Right hindlimb (tissue), 1 donor: Measurements from ENCODE around the gene FGF23.

ENCODE experiments used
- DNase-seq: peaks from one replicate; pipeline ENCODE4 v3.0.0-alpha.2; 2018

FGF23 gene

DNA sequence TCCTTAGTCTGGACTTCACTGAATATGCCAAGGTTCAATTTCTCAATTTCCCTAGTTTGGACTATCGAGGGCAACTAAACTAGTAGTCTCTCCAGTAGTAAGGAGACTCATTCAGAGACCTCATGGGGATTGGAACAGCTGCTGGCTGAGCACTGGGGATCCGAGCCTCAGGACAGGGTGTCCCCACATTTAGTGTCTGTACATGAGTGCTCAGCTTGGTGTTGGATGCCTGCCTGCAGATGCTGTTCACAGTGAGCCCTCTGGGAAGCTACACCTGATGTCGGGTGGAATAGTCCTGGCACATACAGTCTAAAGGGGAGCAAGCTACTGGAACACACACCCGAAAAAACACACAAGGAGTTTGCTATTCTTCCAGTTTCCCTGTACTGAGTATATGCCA is 820 bp upstream of the FGF23 start:
- DNase-seq, result no peak

DNA sequence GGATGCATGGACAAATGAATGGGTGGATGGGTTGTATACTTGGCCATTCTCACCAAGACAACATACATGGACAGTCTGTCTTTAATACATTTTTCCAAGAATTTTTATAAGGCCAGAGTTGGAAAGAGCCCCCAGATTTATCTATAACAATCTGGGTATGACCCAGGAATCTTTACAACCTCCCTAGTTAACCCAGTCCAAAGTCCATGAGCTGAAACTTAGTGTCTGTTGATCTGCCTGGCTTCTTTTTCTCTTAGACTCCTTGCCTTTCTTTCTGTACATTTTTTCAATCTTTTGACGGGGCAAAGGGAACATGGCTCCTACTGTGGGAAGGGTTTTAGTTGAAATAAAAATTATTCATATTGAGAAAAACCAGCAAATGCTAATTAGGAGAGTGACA is 740 bp downstream of the FGF23 start:
- DNase-seq, result no peak

DNA sequence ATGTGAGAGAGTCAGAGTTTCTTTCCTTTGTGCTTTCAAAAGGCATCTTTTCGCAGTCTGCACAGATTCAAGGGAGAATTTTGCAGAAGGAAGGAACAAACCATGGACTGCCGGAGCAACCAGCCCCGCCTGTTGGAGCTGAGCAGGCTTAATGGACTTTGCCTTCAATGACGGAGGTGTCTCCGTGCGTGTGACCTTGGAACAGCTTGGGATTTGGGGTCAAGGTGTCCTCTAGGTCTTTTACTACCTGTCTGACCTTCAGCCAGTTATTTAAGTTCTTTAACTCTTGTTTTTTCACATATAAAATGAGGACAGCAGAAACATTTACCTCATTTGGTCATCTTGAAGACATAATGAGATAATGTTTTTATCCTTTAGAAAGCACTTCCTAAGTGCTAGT is 4.1 kb downstream of the FGF23 start:
- DNase-seq, result no peak

DNA sequence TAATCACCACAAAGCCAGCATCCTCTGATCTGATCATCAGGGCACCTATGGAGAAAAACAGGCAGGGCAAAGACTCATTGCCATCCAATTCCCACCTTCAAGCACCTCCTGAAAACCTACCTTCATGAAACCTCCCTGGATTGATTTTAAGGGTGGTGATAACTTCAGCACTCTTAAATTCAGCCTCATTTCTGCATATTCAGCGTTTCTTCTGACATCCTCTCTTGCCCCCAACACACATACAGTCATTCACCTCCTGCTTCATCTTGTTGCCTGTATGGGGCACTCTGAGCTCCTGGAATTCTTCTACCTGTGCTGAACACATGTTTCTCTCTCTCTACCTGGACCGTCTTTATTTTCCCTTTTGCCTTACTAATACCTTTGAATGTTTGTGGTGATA is 6.9 kb downstream of the FGF23 start:
- DNase-seq, result no peak

DNA sequence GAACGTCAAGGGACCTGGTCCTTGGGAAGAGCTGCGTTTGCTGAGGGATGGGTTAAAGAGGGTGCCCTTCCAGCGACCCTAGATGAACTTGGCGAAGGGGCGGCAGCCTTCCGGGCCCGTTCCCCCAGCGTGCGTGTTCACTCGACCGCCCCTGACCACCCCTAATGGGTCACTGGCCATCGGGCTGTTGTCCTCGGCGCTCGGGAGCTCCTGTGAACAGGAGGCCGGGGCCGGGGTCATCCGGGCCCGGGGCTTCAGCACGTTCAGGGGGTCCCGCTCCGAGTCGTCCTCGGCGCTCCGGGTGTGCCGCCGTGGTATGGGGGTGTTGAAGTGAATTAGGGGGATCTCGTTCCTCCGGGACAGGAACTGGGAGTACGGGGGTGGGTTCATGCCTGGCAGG is 9.2 kb downstream of the FGF23 start:
- no peak for DNase-seq

DNA sequence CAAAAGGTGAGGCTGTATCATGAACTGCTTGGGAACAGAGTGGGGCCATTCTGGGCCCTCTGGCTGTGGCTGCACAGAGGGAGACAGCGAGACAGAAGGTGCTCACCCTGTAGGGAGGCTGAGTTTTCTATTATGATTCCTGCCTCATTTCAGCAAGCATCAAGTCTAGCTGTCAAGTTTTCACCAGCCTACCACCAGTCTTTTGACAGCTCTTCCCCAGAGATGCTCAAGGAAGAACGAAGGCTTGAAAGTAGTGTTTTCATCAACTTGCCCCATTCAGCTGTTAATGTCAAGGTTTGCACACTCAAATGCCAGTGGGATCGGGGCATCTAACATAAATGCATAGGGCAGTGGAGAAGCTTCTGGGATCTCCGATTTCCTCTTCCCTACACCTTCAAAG is 10.0 kb downstream of the FGF23 start:
- DNase-seq, result no peak

DNA sequence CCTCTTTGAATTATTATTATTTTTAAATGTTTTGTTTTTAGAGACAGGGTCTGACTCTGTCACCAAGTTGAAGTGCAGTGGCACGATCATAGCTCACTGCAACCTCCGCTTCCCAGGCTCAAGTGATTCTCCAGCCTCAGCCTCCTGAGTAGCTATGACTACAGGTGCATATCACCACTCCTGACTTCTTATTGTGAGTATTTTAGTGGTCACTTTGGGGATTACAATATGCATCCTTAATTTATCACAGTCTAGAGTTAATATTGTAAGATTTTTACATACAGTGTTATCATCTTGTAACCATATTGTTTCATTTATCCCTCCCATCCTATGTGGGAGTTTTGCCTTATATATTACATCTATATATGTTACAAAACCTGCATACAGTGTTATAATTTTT is 13.4 kb downstream of the FGF23 start:
- no peak for DNase-seq

- DNase-seq, result no peak
Observed at GRCh38 chr12:4356041-4356327, 23.5 kb downstream of the FGF23 start.

GRCh38 chr12:4355156-4356040 is 24.1 kb downstream of the FGF23 start:
- no peak for DNase-seq

DNA sequence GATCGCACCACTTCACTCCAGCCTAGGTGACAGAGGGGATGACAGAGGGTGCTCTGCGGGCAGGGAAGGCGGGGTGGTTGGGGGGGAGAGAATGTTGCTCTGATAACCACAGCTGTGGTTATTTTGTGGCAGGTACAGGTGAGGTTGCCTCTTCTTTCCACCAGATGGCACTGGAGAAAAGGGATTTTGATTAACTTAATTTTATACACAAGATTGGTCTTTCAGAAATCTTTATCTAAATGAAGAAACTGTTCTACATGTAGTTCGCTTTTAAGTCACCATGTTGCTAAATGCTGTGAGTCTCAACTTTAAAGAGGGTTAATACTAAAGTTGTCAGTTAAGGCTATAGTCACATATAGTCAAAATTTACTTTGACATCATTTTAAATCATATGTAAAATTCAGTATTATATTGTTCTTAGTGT is 25.7 kb downstream of the FGF23 start:
- DNase-seq, result no peak

DNA sequence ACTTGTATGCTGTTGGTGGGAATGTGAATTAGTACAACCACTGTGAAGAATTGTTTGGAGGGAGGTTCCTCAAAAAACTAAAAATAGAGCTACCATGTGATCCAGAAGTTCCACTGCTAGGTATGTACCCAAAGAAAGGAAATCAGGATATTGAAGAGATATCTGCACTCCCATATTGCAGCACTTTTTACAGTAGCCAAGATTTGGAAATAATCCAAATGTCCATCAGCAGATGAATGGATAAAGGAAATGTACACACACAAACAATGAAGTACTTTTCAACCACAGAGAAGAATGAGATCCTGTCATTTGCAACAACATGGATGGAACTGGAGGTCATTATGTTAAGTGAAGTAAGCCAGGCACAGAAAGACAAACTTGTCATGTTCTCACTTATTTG is 32.6 kb downstream of the FGF23 start:
- DNase-seq, result no peak

DNA sequence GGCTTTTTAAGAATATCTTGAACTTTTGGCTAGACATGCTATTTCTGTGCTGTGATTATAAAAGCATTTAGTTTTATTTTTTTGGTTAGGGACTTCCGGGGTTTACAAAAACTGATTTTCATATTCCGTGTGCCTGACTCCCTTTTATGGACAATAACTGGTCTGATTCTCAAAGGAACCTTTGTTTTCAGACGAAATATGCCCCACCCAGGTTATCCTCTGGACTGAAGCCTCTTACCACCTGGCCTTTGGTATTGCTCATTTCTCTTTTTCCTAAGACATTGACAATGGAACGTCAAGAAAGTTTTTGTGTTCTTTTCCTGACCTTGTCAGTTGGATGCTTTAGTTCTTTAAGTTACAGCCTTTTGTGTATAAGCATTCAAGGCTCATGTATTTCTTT is 47.7 kb downstream of the FGF23 start:
- DNase-seq, result no peak

- no peak for DNase-seq
Observed at GRCh38 chr12:4331221-4331620, 48.3 kb downstream of the FGF23 start.

DNA sequence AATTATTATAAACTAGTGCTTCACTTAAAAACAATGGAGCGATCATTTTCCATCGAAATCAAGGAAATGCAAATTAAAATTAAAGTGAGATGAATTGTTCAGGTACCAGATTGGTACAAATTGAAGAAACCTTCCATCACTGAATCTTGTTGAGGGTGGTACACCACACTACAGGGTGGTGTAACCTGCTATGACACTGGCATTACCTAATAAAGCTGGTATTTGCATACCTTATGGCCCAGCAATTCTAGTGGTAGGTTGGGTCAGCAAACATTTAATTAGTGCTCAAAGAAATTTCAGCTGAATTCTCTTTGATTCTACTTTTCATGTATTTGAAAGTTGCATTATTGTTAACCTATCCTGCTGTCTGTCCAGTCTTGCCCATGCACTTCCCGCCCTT is 49.3 kb downstream of the FGF23 start:
- no peak for DNase-seq

GRCh38 chr12:4327293-4327692 is 52.2 kb downstream of the FGF23 start:
- DNase-seq, result no peak

DNA sequence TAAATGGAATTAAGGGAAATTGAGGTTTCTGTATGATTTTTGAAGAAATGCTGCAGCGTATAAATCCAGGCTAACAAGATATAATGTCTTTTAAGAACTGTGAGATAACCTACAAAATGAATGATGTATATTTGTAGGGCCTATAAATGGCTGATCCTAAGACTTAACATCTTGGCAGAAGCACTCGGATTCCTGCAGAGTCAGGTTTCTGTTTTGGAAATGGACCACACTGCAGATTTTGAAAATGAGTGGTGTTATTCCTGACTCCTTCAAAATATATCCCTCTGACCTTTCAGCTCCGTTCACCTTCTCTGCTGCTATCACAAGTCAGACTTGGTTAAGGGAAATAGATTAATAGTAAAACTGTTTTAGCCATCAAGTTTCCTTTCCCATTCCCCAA is 53.5 kb downstream of the FGF23 start:
- no peak for DNase-seq

DNA sequence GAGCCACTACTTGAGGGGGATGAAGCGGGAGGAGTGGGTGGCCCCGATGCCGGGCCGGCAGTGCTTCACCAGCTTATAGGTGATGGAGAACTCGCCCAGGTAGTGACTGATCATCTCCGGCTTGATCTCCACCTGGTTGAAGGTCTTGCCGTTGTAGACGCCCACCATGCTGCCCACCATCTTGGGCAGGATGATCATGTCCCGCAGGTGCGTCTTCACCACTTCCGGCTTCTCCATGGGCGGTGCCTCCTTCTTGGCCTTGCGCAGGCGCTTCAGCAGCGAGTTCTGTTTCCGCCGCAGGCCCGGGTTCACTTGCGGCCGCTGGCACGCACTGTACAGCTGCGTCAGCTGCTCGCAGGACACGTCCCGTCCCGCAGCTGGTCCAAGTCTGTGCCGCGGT is 55.1 kb downstream of the FGF23 start:
- DNase-seq, result no peak

DNA sequence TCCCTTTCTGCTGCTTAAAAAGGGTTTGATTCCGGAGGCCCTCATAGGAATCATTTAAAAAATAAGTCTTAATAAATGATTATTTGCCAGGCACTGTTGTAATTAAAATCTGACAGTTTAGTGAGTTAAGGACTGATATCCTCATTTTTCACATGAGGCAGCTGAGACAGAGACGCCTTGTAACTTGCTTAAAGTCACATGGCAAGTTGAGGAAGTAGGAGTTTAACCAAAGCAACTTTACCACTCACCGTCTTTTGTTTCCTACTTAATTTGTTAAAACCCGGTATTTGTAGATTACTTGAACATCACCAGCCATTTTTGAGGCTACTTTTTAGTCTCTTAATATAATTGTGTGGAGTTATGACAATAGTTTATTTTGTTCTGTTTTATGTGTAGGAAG is 56.1 kb downstream of the FGF23 start:
- DNase-seq, result no peak

DNA sequence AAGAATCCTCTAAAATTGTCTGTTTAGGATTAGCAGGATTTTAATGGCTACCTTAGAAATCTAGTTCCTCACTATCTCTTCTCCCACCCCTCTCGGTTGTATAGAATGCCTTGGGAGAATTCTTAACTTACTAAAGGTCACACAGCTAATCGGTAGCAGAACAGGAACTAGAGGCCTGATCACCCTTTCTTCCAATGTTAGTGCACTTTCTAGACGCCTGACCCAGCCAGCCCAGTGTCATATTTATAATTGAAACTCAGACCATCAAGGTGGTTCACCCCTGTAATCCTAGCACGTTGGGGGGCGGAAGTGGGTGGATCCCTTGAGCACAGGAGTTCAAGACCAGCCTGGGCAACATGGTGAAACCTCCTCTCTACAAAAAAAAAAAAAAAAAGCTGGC is 56.8 kb downstream of the FGF23 start:
- no peak for DNase-seq

DNA sequence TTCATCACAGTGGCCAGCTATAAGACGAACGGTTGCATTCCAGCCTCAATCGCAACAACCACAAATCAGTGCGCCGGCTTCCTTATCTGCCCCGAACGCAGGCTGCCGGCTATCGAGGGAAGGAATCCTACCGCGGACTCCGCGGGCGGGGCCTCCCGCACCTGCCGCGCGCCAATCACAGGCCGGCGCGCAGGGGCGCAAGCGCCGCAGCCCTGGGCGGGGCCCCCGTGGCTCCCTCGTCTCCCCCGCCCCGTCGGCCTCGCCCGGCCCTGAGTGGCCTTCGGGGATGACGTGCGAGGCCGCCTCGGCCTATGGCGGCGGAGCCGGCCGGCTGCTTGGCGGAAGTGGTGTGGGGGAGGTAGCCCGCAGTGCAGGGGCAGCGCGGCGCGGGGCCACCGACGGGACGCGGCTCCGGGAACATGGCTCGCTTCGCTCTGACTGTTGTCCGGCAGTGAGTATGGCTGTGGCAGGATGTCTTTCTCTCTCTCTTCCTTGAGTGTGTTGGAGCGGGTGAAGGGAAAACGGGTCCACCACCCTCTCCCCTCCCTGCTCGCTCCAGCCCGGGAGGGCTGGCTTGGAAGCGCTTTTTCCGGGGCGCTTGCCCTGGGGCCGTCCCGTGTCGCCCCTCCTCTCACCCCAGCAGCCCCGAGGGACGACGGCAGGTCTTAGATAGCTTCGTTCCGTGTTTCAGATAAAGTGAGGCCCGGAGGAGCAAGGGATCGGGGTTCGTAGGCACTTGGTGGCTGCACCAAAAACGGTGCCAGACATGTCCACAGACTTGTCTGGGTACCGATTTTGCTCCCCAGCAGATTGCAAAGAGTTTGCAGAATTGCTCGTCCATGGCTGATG is 58.4 kb downstream of the FGF23 start, which contains the start of gene TIGAR:
Gene TIGAR (plus strand): TSS at position 361 of the 849 bp plus-strand sequence. CDS start 59 bp downstream, at position 420.
- peak; percentile 95 for DNase-seq

DNA sequence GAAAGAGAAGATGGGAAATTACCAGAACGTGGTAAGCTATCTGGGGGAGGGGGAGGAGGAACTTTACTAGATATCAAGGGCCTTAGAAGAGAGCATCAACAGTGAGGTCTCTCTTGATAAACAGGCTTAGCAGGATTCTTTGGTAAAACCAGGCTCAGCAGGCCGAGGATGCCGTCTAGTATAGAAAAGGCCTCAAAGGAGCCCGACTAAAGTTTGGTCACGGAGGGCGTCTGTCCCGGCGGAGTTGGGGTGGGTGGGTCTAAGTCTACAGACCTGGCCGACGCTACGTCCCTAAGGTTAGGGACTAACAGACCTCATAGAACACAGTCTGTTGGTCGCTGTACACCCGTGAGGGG is 59.0 kb downstream of the FGF23 start:
- DNase-seq, result no peak
